GM18873 (cell line): ENCODE data around the gene UBN2.

ENCODE experiments used
- ATAC-seq: cut with Tn5 transposase; IDR thresholded peaks from one replicate; pipeline ENCODE4 v1.9.1; 2021; ENCODE audit warnings: mild to moderate bottlenecking, moderate library complexity, moderate number of reproducible peaks; ENCODE audit not compliant: unreplicated experiment, low FRiP score

UBN2 gene

DNA sequence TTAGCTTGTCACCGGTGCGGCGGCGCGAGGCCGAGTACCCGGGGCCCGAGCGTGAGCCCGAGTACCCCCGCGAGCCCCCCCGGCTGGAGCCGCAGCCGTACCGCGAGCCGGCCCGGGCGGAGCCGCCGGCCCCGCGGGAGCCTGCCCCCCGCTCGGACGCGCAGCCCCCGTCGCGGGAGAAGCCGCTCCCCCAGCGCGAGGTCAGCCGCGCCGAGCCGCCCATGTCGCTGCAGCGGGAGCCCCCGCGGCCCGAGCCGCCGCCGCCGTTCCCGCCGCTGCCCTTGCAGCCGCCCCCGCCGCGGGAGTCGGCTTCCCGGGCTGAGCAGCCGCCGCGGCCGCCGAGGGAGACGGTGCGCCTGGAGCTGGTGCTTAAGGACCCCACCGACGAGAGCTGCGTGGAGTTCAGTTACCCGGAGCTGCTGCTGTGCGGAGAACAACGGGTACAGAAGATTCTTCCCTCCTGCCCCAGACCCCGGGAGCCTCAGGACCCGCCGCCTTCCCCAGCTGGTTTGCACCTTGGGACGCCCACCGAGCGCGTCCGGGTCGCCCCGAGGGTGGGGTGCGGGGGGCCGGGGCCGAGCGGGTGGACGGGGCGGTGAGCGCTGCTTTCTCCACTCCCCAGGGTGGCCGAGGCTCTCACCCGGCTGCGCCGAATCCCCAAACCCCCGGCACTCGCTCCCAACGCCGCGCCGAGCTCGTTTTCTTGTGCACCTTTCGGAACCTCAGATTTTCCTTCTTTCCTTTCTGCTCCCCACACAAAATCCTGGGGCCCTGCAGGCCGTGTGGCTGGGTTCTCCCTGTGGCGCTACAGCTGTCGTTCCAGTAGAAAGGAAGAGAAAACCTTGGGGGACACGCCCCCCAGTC lies 708 bp downstream of the UBN2 start:
- ATAC-seq = peak; percentile 12

DNA sequence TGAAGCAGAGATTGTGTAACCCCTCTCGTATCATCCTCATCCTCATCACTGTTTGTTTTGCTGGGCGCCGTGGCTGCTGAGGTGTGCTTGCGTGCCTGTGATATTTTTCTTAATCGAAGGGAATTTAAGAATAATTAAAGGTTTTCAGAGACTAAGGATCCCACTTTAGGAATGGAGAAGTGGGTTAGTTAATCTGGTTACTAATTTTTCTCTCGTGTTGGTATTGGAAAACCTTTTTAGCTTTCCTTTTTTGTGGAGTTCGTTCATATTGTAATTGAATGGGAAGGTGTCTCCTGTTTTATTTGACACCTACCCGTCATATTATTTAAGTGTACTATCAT lies 1.3 kb downstream of the UBN2 start:
- no peak for ATAC-seq

DNA sequence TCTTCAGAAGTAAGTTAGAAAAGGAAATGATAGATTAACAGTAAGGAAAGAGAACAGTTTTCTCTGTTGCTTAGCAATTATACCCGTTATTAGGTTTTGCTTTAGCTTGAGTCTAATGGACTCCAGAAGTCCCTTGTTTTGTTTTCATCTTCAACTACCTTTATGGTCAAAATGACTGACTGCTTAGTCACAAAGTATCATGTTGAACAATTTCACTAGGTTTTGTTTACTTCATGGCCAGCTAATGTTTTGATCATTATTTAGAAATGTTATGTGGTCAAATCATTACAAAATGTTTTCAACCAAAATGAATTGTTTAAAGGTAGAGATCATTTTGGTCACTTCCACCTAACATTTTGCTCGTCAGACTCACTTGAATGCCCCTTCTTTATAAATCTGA lies 1.9 kb downstream of the UBN2 start:
- no peak for ATAC-seq

DNA sequence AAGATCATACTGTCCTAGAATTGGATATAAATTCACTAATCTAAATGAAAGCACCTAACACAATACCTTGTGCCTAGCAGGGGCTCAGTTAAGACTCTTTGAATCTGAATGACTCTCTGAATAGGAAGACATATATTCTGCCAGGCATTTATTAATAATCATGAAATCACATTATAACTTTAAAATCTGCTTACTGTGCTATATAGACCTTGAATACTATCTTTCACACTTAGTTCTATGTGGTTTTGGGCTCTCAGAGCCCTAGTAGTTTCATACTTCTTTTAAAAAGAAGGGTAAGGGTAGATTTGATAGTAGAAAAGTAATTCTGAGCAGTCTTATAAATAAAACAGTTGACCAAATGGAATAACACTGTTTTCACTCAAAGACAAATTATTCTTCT lies 10.2 kb downstream of the UBN2 start:
- no peak for ATAC-seq

DNA sequence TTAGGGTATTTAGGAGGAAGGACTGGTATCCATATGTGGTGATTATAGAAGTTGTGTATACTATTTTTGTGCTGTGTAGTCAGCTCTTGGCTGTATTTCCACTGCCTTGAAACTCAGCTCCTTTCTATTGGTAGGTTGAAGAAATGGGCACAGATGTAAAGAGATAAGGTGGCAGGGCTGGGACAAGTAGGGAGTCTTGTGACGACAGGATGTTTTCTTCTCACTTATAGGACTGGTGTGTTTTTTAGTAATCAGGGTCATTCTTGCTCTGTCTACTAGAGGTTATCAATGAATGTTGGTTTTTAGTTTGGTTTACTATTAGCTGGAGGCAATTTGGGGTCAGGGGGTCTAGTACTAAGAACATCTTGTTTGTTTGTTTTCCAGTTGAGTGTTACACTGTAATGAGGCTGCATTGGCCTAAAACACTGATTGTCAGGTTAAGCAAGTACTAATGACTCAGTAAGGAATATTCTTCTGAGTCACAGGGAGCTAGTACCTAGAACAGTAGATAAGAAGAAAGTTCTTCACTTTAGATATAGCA lies 11.8 kb downstream of the UBN2 start:
- no peak for ATAC-seq

DNA sequence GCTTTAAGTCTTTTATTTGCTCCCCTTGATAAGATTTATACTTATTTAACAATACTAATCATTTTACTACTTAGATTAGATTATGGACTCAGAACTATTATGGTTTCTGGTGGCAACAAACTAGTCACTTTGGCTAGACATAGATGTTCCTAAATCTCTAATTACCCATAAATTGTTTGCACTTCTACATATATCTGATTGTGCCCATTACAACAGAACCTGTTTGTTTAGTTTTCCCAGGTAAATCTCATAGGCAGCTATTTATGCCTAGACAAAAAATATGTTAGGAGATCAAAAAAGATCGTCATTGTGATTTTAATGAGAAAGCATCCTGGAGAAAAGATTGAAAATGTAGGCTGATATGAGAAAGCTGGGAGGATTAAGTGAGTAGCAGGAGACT lies 14.4 kb downstream of the UBN2 start:
- ATAC-seq = no peak

DNA sequence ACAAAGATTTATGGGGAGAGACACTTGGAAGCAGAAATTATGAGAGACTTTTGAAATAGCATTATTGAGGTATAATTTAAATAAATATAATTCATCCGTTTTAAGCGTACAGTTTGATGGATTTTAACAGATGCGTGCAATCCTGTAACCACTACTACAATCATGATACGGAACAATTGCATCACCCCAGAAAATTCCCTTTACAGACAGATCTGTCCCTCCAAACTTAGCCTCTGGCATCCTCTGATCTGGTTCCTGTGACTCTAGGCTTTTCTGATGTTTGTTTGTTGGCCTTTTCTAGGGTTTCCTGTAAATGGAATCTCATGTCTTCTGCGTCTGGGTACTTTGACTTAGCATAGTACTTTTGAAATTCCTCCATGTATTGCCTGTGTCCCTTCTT lies 15.5 kb downstream of the UBN2 start:
- ATAC-seq = no peak

DNA sequence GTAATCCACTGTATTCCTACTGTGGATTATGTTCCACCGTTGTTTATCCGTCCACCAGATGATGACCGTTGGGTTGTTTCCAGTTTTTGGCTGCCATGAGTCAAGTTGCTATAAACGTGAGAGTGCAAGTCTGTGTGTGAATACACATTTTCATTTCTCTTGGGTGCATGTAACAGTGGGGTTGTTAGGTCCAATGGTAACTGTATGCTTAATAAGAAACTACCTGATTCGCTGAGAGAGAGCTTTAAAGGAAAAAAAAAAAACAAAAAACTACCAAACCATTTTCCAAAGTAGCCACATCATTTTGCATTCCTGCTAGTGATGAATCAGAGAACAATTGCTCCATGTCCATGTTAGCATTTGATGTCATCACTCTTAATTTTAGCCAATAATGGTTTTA lies 15.9 kb downstream of the UBN2 start:
- no peak for ATAC-seq

DNA sequence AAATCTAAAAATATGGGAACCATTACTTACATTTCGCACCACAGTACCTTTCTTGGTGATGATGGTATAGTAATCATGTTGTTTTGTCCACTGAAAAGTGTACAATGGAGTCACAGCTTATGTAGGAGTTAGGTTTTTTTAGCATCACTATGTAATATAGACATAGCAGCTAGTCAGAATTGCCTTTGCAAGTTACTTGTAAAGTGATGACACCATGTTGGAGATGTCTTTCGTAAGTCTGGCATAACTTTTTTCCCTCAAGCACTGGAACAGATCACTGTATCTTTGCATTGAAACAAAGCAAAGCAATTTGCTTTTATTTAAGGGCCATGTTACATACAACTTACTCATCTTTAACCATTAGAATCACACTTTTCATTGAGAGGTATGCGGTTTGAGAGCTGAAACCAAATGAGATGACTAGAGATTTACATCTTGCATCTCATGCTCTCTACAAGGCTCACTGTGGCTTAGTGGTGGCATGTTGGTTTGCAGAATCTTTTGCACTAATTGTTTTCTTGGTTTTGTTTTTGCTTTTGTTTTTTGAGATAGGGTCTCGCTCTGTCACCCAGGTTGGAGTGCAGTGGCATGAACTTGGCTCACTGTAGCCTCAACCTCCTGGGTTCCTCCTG lies 18.3 kb downstream of the UBN2 start:
- no peak for ATAC-seq

DNA sequence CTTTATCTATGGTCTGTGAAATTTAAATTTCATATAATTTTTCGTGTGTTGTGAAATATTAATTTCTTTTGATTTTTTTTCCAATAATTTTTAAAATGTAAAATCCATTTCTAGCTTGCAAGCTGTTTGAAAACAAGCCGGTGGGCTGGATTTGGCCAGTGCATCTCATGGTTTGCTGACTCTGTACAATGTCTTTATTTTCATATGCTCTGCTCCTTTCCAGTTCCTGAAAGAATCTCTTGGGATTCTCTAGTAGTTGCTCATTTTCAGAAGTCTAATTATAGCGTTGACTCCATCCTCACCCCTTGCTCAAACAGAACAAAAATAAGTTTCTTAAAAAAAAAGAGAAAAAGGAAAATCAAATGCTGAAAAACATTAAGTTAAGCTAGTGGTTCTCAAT lies 21.4 kb downstream of the UBN2 start:
- ATAC-seq = no peak

DNA sequence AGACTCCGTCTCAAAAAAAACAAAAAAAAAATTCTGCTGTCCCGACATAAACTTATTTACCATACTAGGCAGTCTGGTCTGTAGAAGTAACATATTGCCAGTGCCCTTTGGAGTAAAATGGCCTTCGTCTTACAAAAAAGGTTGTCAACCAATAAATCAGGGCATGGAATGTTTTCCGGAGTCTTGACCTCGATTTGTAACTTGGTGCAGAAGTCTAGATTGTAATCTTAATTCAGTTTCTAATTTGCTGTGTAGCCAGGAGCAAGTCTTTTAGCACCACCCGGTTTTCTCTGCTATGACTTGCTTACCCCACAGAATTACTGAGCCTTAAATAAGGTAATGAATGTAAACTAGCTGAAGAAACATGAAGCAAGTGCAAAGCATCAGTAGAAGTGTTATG lies 23.2 kb downstream of the UBN2 start:
- ATAC-seq = no peak

DNA sequence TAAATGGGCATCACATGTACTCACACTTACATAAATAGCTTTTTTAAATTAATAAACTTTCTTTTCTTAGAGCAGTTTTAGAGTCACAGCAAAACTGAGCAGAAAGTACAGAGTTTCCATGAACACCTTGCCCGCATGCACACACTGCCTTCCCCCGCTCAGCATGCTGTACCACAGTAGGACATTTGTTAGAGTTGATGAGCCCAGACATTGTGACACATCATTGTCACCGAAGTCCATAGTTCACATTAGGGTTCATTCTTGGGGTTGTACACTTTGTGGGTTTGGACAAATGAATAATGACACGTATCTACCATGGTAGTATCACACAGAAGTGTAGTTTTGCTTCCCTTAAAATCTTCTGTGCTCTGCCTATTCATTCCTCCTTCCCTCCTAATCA lies 23.7 kb downstream of the UBN2 start:
- no peak for ATAC-seq

DNA sequence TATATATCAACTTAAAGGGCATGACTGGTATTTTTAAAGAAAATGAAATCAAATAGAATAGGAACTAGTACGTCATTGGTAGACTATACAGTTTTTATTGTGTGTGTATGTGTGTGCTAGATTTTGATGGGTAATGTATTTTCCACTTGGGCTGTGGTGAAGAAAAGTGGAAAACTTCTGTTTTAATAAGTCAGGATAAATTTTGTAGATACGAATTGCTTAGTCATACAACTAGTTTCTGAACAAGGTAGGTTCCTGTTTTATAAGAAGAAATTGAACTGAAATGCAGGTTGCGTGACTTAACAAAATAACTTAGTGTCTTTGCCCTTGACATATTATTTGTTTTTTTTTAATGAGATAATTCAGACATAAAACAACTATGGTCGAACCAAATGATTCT lies 24.3 kb downstream of the UBN2 start:
- ATAC-seq = no peak

DNA sequence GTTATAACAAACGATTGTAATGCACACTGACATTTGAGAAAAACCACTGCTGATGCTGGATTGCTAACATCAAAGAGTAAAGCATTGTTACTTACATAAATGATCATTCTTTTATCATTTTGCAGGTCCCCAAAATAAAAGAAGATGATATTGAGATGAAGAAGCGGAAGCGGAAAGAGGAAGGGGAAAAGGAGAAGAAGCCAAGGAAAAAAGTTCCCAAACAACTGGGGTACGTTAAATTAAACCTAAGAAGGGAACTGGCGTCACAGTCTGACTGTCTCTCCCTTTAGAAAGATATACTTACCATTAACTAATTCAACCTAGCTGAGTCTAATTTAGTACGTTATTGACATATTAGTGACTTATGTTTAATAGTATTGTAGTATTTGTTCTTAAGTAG lies 28.1 kb downstream of the UBN2 start:
- no peak for ATAC-seq

DNA sequence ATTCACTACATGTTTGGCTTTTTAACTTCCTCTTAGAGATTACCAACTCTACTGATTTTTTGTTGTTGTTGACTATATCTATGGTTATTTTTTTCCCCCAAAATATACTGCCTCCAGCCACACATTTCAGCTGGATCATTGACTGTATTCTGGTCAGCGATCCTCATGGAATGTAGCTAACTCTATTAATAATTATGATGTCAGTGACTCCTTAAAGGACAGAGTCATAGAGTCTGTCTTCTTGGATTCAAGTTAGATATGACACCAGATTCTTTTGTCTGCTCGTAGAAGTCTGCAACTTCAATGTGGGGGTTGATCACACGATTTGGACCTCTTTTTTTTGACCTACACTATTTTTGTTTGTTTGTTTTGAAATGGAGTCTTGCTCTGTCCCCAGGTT lies 33.2 kb downstream of the UBN2 start:
- ATAC-seq = no peak

DNA sequence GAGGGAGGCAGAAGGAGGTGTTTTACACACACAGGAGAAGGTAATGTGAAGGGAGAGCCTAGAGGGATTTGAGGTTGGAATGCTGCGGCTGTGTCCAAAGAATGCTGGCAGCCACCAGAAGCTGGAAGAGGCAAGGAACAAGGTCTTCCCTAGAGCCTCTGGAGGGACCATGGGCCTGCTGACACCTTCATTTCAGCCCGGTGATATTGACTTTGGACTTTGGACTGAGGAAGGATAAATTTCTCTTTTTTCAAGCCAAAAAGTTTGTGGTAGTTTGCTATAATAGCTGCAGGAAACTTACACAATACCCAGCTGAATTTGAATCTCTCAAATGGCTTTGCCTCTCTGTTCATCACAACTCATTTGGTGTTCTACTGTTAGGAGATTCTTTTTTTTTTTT lies 34.6 kb downstream of the UBN2 start:
- no peak for ATAC-seq

DNA sequence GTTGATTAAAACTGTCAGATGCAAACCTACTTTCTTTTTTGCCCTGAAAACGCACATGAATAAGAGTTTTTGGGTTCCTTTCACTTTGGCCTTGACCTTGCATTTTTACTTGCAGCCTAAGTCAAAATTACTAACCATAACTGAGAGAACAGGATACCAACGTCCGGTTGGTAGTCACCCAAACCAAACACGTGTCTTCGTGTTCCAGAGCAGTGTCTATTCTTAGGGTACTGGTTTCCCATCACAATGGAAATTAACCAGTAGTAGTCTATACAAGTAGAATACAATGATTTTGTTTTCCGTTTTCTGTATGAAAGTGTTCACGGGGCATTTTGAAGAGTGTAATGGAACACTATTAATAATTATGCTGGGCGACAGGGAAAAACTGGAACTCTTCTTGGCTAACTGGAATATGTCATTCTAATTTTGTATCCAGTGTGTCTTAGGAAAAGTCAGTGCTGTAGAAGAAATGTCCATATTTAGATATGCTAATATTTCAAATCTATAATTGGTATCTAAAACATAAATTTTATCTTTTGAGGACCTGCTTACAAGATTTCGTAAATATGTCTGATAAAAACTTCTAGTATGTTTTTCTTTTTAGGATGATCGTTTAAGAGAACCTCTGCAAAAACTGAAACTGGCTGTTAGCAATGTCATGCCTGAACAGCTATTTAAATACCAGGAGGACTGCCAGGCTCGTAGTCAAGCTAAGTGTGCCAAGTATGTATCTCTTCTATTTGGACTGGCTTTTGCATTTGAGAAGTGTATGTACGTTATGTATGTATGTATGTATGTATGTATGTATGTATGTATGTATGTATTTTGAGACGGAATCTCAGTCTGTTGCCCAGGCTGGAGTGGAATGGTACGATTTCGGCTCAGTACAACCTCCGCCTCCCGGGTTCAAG lies 40.9 kb downstream of the UBN2 start:
- no peak for ATAC-seq

DNA sequence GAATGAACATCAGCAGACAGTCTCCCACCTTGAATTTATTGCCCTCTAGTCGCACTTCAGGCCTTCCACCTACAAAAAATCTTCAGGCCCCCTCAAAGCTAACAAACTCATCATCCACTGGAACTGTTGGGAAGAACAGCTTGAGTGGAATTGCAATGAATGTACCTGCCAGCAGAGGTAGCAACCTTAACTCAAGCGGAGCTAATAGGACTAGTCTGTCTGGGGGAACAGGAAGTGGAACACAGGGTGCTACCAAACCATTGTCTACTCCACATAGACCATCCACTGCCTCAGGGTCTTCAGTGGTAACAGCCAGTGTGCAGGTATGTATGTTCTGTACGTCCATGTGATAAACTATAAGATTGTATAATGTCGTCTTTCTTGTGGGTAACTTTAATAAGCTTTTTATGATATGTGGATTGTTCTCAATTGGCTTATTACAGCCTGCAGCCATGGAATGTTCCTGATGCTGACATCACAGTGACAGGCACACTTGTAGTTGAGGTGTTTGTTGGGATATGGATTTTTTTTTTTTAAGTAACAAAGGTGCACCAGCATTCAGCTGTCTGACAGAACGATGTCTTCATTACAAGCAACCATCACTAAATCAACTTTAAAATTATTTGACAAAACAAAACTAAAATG lies 53.3 kb downstream of the UBN2 start:
- ATAC-seq = no peak

DNA sequence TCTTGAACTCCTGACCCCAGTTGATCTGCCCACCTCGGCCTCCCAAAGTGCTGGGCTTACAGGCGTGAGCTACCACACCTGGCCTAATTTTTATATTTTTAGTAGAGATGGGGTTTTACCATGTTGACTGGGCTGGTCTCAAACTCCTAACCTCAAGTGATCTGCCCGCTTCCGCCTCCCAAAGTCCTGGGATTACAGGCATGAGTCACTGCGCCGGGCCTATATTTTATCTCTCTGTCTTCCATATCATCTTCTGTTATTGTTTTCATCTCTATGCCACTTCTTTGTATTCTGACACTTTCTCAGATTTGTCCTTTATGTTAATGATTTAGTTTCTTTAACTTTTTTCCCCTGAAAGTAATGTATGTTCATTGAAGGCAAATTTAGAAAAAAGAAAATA lies 55.1 kb downstream of the UBN2 start:
- ATAC-seq = no peak

DNA sequence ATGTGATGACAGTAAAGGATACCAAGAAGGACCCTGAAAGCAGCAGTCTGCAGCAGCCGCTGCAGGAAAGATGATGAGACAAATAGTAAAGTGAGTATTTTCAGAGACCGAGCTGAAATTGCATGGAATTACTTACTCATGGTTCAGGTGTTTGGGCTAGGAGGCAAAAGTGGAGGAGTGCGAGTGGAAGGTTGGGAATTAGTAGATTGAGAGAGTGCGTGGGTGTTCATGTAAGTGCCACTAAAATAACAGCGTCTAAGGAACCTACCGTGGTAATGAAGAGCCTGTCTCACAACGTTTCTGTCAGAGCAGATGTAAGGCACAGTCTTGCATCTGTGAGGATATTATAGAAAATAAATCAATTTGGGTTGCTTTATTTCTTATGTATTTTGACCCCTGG lies 61.8 kb downstream of the UBN2 start:
- ATAC-seq = no peak

DNA sequence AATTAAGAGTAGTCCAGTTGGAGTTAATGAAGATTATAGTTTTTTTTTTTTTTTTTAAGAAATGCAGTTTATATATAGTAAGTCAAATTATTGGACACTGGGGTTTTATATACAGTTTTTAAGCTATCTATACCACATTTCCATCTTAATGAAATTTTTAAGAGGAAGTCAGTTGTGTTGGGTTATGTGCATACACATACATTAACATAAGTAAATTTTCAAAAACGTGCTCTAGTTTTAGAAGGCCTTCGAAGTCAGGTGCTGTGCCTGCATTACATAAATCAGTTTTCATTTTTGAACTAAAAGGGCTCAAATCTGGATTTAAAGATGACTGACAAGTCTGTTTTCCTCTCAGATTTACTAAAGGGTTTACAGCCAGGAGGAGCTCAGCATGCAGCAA lies 62.5 kb downstream of the UBN2 start:
- no peak for ATAC-seq
